H9 (cell line): ENCODE measurements around the gene NXN. TPM values are rescaled to one million over a fixed set of nuclear protein-coding genes. Genes with fewer than 3 reads are reported as not detected.

Source experiments
- DNase-seq: peaks from one replicate; pipeline ENCODE4 v3.0.0-alpha.2; 2017
- H2AFZ ChIP-seq: one replicate; pipeline ENCODE4 v1.6.1; 2013; ENCODE audit warnings: mild to moderate bottlenecking, low read length, control low read depth, moderate library complexity
- H2AK5ac ChIP-seq: 2 replicates; pipeline ENCODE4 v1.6.1; 2013; ENCODE audit warnings: low read length, control low read depth, mixed read lengths; ENCODE audit not compliant: insufficient read length
- H2BK120ac ChIP-seq: one replicate; pipeline ENCODE4 v1.6.1; 2013; ENCODE audit warnings: low read depth, mild to moderate bottlenecking, low read length, control low read depth, inconsistent platforms; ENCODE audit not compliant: poor library complexity, severe bottlenecking
- H2BK12ac ChIP-seq: 2 replicates; pipeline ENCODE4 v1.6.1; 2013; ENCODE audit warnings: low read length, control low read depth, mixed read lengths, low read depth; ENCODE audit not compliant: insufficient read length
- H2BK15ac ChIP-seq: 2 replicates; pipeline ENCODE4 v1.6.1; 2013; ENCODE audit warnings: low read depth, low read length, control low read depth
- H2BK20ac ChIP-seq: one replicate; pipeline ENCODE4 v1.6.1; 2013; ENCODE audit warnings: low read depth, mild to moderate bottlenecking, low read length, control low read depth, inconsistent platforms; ENCODE audit not compliant: poor library complexity, severe bottlenecking
- H2BK5ac ChIP-seq: 2 replicates; pipeline ENCODE4 v1.6.1; 2013; ENCODE audit warnings: low read length, control low read depth, mixed read lengths; ENCODE audit not compliant: insufficient read length
- H3K14ac ChIP-seq: 2 replicates; pipeline ENCODE4 v1.6.1; 2013; ENCODE audit warnings: low read length, control low read depth; ENCODE audit not compliant: insufficient read depth
- H3K18ac ChIP-seq: 2 replicates; pipeline ENCODE4 v1.6.1; 2013; ENCODE audit warnings: low read depth, mild to moderate bottlenecking, mixed read lengths, low read length, control low read depth; ENCODE audit not compliant: insufficient read length
- H3K23ac ChIP-seq: 2 replicates; pipeline ENCODE4 v1.6.1; 2013; ENCODE audit warnings: low read length, control low read depth, mixed read lengths, low read depth; ENCODE audit not compliant: insufficient read length
- H3K23me2 ChIP-seq: 2 replicates; pipeline ENCODE4 v1.6.1; 2013; ENCODE audit warnings: low read depth, mild to moderate bottlenecking, mixed read lengths, low read length, control low read depth; ENCODE audit not compliant: insufficient read length, poor library complexity, severe bottlenecking
- H3K27ac ChIP-seq: 2 replicates; pipeline ENCODE4 v1.5.1; 2013; ENCODE audit warnings: low read length, control low read depth, mixed read lengths, low read depth; ENCODE audit not compliant: insufficient read length
- H3K27me3 ChIP-seq: 2 replicates; pipeline ENCODE4 v1.6.1; 2013; ENCODE audit warnings: low read length, control low read depth, inconsistent platforms; ENCODE audit not compliant: insufficient read depth
- H3K4ac ChIP-seq: 2 replicates; pipeline ENCODE4 v1.6.1; 2013; ENCODE audit warnings: low read depth, mild to moderate bottlenecking, control low read depth, inconsistent platforms, low read length, moderate library complexity
- H3K4me1 ChIP-seq: 2 replicates; pipeline ENCODE4 v1.6.1; 2013; ENCODE audit warnings: low read length, control low read depth, inconsistent platforms; ENCODE audit not compliant: insufficient read depth
- H3K4me2 ChIP-seq: 2 replicates; pipeline ENCODE4 v1.6.1; 2013; ENCODE audit warnings: low read length, control low read depth, mixed read lengths; ENCODE audit not compliant: insufficient read length, insufficient read depth
- H3K56ac ChIP-seq: 2 replicates; pipeline ENCODE4 v1.6.1; 2013; ENCODE audit warnings: low read depth, mild to moderate bottlenecking, mixed read lengths, low read length, control low read depth; ENCODE audit not compliant: insufficient read length
- H3K79me1 ChIP-seq: 2 replicates; pipeline ENCODE4 v1.6.1; 2013; ENCODE audit warnings: low read depth, mild to moderate bottlenecking, moderate library complexity, low read length, control low read depth, inconsistent platforms; ENCODE audit not compliant: insufficient read depth, poor library complexity, severe bottlenecking
- H3K79me2 ChIP-seq: 2 replicates; pipeline ENCODE4 v1.6.1; 2013; ENCODE audit warnings: low read length, control low read depth, inconsistent platforms; ENCODE audit not compliant: insufficient read depth
- H3K9ac ChIP-seq: 2 replicates; pipeline ENCODE4 v1.6.1; 2013; ENCODE audit warnings: low read length, control low read depth, mixed read lengths; ENCODE audit not compliant: insufficient read length; ENCODE audit errors: extremely low read depth
- H3K9me3 ChIP-seq: one replicate; pipeline ENCODE4 v1.6.1; 2013; ENCODE audit warnings: low read depth, low read length, inconsistent platforms; ENCODE audit not compliant: control insufficient read depth
- H3T11ph ChIP-seq: one replicate; pipeline ENCODE4 v1.6.1; 2013; ENCODE audit warnings: mild to moderate bottlenecking, low read length, control low read depth, inconsistent platforms
- H4K20me1 ChIP-seq: one replicate; pipeline ENCODE4 v1.6.1; 2013; ENCODE audit not compliant: control insufficient read depth, insufficient read length, insufficient read depth
- H4K5ac ChIP-seq: 2 replicates; pipeline ENCODE4 v1.6.1; 2013; ENCODE audit warnings: low read depth, mild to moderate bottlenecking, mixed read lengths, low read length, control low read depth; ENCODE audit not compliant: insufficient read length
- H4K8ac ChIP-seq: replicated peaks from 2 replicates; pipeline ENCODE4 v1.6.1; 2013; ENCODE audit warnings: low read length, control low read depth, mixed read lengths, low read depth; ENCODE audit not compliant: insufficient read length
- H4K91ac ChIP-seq: 2 replicates; pipeline ENCODE4 v1.6.1; 2013; ENCODE audit warnings: low read depth, mild to moderate bottlenecking, moderate library complexity, mixed read lengths, low read length, control low read depth; ENCODE audit not compliant: insufficient read length
- H3K27ac Mint-ChIP-seq, 3 experiments: 2 replicates in 2 of 3; 3 replicates in 1 of 3; pipeline ENCODE4 v1.8.0; 2020 to 2021; ENCODE audit warnings: mixed read lengths in 3 of 3, mild to moderate bottlenecking in 1 of 3, moderate library complexity in 1 of 3
- H3K27me3 Mint-ChIP-seq: 2 replicates; pipeline ENCODE4 v1.8.0; 2021; ENCODE audit warnings: low read depth, mild to moderate bottlenecking, moderate library complexity, mixed read lengths
- H3K36me3 Mint-ChIP-seq, 3 experiments: 2 replicates in 2 of 3; 3 replicates in 1 of 3; pipeline ENCODE4 v1.8.0; 2020 to 2021; ENCODE audit warnings: low read depth in 3 of 3, mixed read lengths in 3 of 3; ENCODE audit not compliant: insufficient read depth in 1 of 3
- H3K4me1 Mint-ChIP-seq, 2 experiments: 2 replicates each; pipeline ENCODE4 v1.8.0; 2020; ENCODE audit warnings: mixed read lengths in 2 of 2
- H3K4me3 Mint-ChIP-seq, 2 experiments: 2 replicates in 1 of 2; 3 replicates in 1 of 2; pipeline ENCODE4 v1.8.0; 2020 to 2021; ENCODE audit warnings: mild to moderate bottlenecking in 2 of 2, mixed read lengths in 2 of 2, moderate library complexity in 1 of 2
- H3K9me3 Mint-ChIP-seq, 2 experiments: 2 replicates in 1 of 2; 3 replicates in 1 of 2; pipeline ENCODE4 v1.8.0; 2020; ENCODE audit warnings: mild to moderate bottlenecking in 2 of 2, mixed read lengths in 2 of 2, moderate library complexity in 1 of 2
- CTCF ChIP-seq: fragments of 200-600 bp; sonication (generic); conservative IDR thresholded peaks from 3 replicates; pipeline ENCODE4 v1.8.0; 2021; ENCODE audit warnings: antibody characterized with exemption, mild to moderate bottlenecking
- WGBS: extraction: QIAGEN DNeasy Blood & Tissue Kit; methylation state at CpG from one replicate; pipeline ENCODE4 v1.1.7; 2013; ENCODE audit warnings: missing lambda C conversion rate, low lambda C conversion rate, mixed read lengths; ENCODE audit not compliant: insufficient read length; ENCODE audit errors: extremely low coverage; 5-methylcytosine and 5-hydroxymethylcytosine counted together
- total RNA-seq: library from RNA; stranded (reverse); gene quantifications from 2 replicates; pipeline ENCODE4 v1.2.1, GENCODE V29; 2021

Gene NXN
- total RNA-seq, 1 experiment from 2014 or later: 93.6 TPM

- H3K27me3 ChIP-seq: no peaks in the 10 kb centered on the region
- no peak overlapping the region for H3K4me2 ChIP-seq
- H3K4ac ChIP-seq: no peak overlapping the region
- H3K27ac ChIP-seq: no peak overlapping the region
- WGBS: no CpG with 5 or more reads among the region's 16 CpGs
- H3T11ph ChIP-seq: no peak overlapping the region
- no peak overlapping the region for H3K18ac ChIP-seq
- H2BK120ac ChIP-seq: no peak overlapping the region
- H4K5ac ChIP-seq: no peak overlapping the region
- no peak for DNase-seq
- H3K27me3 Mint-ChIP-seq: no peaks in the 10 kb centered on the region
- no peaks in the 10 kb centered on the region for H3K79me2 ChIP-seq
- no peaks in the 10 kb centered on the region for H3K9me3 ChIP-seq
- H4K8ac ChIP-seq: no peak overlapping the region
- H3K4me1 Mint-ChIP-seq: no peaks in the 10 kb centered on the region
- H2AFZ ChIP-seq: no peak overlapping the region
- H3K23ac ChIP-seq: no peak overlapping the region
- no peak overlapping the region for H2BK5ac ChIP-seq
- H3K14ac ChIP-seq: no peak overlapping the region
- no peaks in the 10 kb centered on the region for H4K20me1 ChIP-seq
- H2BK12ac ChIP-seq: no peak overlapping the region
- no peak overlapping the region for H4K91ac ChIP-seq
- peak overlapping the region in 1 of 3 experiments; percentile 59; a peak in 1 of 7 replicates for H3K27ac Mint-ChIP-seq
- TF ChIP-seq CTCF: no peak
- no peak overlapping the region for H3K56ac ChIP-seq
- H2AK5ac ChIP-seq: no peak overlapping the region
- no peaks in the 10 kb centered on the region for H3K9me3 Mint-ChIP-seq
- H2BK20ac ChIP-seq: no peak overlapping the region
- no peak overlapping the region for H3K9ac ChIP-seq
- H3K4me1 ChIP-seq: no peaks in the 10 kb centered on the region
- no peaks in the 10 kb centered on the region for H3K23me2 ChIP-seq
- no peak overlapping the region for H3K4me3 Mint-ChIP-seq
- peaks cover 30 to 45% (median 44%) of the 10 kb centered on the region in 3 experiments for H3K36me3 Mint-ChIP-seq
- no peak overlapping the region for H2BK15ac ChIP-seq
- peaks cover 3% of the 10 kb centered on the region for H3K79me1 ChIP-seq
These were observed 155.2 kb downstream of the NXN start for GRCh38 chr17:824378-824777.
